Tongue (tissue), 2 donors: ENCODE results near the gene CFAP97D1. TPM values are rescaled to one million over a fixed set of nuclear protein-coding genes. Genes with fewer than 3 reads are reported as not detected.
A peak's percentile ranks its signal among the peaks of the same experiment; 100 is the strongest.

Source experiments
- DNase-seq: peaks from one replicate; pipeline ENCODE4 v3.0.0-alpha.2; 2015
- total RNA-seq: library from RNA; depleted of rRNA; stranded (reverse); fragments of >200 nt; gene quantifications from one replicate; pipeline ENCODE4 v1.2.3, GENCODE V29; 2014

CFAP97D1 gene
- total RNA-seq, 1 donor from 2014 or later, result not detected

DNA sequence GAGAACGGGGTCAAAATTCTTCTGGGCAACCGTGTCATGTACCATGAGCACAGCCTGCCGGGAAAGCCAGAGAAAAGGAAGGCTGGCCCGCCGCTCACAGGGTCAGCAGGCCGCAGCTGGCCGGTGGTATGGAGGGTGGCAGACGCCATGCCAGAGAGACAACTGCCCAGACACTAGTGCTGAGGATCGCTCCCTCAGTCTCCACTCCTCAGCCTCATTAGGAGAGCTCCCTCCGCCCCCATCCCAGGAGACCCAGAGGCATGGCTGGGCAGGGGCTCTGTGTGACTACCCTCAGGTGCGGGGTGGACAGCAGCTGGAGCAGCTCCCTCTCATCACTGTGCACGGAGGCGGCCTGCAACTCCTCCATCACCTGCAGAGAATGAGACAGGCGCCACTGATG lies 49.5 kb downstream of the CFAP97D1 start:
- DNase-seq, result no peak

- DNase-seq, result no peak
These were observed 50.4 kb downstream of the CFAP97D1 start for GRCh38 chr17:43830510-43831140.

GRCh38 chr17:43831633-43832032 lies 51.4 kb downstream of the CFAP97D1 start:
- no peak for DNase-seq

DNA sequence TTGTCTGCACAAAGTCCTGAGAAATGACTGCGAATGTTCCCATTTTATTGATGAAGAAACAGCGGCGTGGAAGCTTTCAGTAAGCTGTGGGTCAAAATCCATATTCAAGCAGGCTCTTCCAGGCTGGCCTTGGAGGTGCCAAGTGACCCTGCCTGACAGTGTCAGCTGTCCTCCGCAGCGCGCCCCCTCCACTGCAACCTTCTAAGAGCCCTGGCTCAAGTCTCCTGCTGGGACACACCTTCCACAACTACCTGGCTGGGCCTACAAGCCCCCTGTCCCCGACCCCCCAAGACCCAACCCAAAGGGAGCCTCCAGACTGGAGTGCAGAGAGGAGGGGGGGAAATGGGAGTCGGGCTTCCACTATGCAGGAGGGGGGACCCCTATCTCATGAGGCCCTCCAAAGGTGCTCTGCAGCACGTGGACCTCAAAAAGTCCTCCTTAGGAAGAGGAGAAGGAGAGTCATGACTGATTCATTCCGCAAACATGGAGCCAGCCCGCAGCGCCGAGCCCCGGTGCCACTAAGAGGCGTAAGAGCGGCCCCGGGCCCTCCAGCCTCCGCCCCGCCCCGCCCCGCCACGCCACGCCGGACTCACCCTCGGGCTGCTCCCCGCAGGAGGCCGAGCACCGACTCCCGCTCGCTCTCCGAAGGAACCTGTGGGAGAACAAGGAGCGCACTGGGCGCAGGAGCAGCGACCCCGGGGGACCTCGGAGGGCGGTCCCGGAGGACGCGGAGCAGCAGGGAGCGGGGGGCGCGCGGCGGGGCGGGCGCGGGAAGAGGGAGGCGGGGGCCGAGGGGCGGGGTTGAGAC lies 52.1 kb downstream of the CFAP97D1 start:
- peak; percentile 34 for DNase-seq

DNA sequence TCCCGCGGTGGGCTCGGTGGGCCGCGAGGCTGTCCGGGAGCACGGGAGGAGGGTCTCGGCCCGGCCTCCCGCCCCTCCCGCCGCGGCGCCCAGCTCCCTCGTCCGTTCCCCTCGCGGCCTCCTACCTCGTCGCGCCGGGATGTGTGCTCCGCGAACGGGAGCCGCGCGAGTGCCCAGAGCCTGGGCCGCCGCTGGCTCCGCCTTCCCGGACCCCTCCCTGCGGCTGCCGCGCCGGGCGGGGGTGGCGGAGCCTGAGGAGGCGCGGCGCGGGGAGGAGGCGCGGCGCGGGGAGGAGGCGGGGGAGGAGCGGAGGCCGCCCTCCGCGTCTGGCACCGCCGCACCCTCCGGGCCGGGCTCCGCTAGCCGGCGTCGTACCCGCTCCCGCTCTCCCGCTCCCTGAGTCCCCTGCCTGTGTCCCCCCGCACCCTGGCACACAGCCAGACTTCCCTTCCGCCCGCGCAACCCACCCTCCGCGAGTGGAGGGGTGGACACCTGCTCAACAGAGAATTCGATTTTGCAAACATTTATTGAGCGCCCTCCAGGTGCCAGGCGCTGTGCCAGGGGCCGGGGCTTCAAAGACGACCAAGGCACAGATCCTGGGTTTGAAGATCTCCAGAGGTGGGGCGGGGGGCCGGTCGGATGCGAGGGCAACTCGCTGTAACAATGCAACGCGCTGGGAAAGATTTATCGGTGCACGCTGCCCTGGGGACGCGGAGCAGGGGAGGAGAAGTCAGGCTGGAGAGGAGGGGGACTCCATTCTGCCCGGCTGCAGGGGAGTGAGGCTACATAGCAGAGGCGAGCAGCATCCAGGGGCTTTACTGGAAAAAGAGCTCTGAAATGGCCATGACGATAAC lies 53.0 kb downstream of the CFAP97D1 start, which contains the start of gene MPP3:
MPP3 (minus strand) TSS at position 171 of the 854 bp plus-strand sequence. CDS start 1,240 bp downstream, outside the sequence.
- DNase-seq, result peak; percentile 87

GRCh38 chr17:43834106-43834505 lies 53.9 kb downstream of the CFAP97D1 start:
- DNase-seq, result no peak

Other genes with a start within 250 kb of the CFAP97D1 start
- gene ETV4, start 234.1 kb upstream of the CFAP97D1 start, total RNA-seq, result 4.3 TPM
- gene MEOX1, start 118.5 kb upstream of the CFAP97D1 start, total RNA-seq, result 17.8 TPM
- not detected for gene SOST, start 21.6 kb upstream of the CFAP97D1 start, total RNA-seq
- 80.3 TPM for gene DUSP3, start 1.5 kb upstream of the CFAP97D1 start, total RNA-seq
- 6.8 TPM for gene MPP3, start 52.7 kb downstream of the CFAP97D1 start, total RNA-seq
- 2.5 TPM for gene CD300LG, start 66.7 kb downstream of the CFAP97D1 start, total RNA-seq
- gene MPP2, start 127.1 kb downstream of the CFAP97D1 start, total RNA-seq, result 4.6 TPM
- gene PPY, start 162.0 kb downstream of the CFAP97D1 start, total RNA-seq, result not detected
- gene PYY, start 173.5 kb downstream of the CFAP97D1 start, total RNA-seq, result not detected
- gene NAGS, start 224.2 kb downstream of the CFAP97D1 start, total RNA-seq, result 0.41 TPM
- 45.3 TPM for gene TMEM101, start 234.5 kb downstream of the CFAP97D1 start, total RNA-seq